LNCAP (cell line): ENCODE data around the gene TP73.

ENCODE experiments used
- TF ChIP-seq, protein P1 (sequence below): fragments of 450-650 bp; IDR thresholded peaks from 2 replicates; pipeline ENCODE4 v1.5.1; 2017; ENCODE audit warnings: mild to moderate bottlenecking

Gene TP73

GRCh38 chr1:3770047-3770765, 117.9 kb downstream of the TP73 start:
- TF ChIP-seq, protein P1, sequence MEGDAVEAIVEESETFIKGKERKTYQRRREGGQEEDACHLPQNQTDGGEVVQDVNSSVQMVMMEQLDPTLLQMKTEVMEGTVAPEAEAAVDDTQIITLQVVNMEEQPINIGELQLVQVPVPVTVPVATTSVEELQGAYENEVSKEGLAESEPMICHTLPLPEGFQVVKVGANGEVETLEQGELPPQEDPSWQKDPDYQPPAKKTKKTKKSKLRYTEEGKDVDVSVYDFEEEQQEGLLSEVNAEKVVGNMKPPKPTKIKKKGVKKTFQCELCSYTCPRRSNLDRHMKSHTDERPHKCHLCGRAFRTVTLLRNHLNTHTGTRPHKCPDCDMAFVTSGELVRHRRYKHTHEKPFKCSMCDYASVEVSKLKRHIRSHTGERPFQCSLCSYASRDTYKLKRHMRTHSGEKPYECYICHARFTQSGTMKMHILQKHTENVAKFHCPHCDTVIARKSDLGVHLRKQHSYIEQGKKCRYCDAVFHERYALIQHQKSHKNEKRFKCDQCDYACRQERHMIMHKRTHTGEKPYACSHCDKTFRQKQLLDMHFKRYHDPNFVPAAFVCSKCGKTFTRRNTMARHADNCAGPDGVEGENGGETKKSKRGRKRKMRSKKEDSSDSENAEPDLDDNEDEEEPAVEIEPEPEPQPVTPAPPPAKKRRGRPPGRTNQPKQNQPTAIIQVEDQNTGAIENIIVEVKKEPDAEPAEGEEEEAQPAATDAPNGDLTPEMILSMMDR = no peak

DNA sequence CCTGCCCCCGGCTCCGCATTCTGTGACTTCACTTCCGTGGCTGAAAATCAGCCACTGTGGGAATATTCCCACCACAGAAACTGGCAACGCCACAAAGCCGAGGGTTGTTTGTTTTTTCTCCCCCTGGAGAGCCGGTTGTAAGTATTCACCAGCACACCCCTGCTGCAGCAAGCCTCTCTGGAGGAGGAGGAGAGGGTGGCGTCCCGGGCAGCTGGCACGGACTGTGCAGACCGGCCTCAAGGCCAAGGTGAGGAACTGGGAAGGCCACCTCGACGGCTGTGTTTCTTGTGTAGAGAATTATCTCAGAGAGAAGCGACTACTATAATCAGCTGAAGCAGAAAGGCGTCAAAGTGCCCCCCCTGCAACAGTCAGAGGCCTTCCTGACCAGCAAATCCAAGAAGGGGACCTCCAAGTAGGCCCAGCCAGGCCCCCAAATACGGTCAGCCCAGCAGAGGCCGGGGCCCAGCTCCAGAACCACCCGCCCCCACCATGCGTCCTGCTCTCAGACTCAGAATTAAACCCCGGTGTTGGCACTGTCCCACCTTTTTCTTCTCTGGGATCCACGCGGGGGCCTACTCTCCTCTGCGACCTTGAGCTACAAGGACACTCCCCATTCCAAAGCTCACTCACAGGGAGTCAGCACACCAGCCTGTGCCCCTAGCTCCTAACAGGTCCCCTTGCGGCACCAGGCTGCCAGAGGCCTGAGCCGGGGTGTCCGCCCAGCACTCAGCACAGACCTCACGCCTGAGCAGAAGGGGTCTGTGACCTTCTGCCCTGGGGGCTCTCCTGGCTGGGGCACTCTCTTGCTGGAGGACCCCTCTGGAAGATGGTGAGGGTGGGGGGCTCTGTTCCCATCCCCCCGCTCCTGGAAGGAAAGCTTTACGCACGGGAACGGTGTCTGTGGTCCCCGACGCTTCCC, 119.1 kb downstream of the TP73 start:
- TF ChIP-seq, protein P1 = no peak

DNA sequence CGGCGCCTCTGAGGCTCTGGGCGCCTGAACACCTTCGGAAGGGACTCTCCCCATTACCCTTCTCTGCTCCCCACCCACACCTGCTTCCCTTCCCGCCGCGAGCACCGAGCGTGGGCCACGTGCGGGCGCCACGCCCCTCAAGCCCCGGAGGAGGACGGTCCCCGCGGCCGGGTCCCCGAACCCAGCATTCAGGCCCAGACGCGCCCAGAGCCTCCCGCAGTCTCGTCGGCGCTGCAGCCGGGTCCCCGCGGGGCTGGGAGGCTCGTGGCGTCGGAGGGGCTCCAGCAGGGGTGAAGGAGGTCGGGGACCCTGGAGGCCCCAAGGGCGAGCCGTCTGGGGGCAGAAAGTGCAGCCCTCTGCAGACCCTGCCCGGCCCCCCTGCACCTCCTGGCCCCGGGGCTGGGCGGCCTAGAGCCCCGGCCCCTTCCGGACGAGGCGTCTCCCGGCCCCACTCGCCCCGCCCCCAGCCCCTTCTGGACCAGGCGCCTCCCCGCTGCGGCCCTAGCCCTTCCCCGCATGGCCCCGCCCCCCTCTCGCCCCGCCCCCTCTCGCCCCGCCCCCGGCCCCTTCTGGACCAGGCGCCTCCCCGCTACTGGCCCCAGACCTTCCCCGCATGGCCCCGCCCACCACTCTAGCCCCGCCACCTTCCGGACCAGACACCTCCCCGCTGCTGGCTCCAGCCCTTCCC, 119.9 kb downstream of the TP73 start:
- TF ChIP-seq, protein P1 = no peak

DNA sequence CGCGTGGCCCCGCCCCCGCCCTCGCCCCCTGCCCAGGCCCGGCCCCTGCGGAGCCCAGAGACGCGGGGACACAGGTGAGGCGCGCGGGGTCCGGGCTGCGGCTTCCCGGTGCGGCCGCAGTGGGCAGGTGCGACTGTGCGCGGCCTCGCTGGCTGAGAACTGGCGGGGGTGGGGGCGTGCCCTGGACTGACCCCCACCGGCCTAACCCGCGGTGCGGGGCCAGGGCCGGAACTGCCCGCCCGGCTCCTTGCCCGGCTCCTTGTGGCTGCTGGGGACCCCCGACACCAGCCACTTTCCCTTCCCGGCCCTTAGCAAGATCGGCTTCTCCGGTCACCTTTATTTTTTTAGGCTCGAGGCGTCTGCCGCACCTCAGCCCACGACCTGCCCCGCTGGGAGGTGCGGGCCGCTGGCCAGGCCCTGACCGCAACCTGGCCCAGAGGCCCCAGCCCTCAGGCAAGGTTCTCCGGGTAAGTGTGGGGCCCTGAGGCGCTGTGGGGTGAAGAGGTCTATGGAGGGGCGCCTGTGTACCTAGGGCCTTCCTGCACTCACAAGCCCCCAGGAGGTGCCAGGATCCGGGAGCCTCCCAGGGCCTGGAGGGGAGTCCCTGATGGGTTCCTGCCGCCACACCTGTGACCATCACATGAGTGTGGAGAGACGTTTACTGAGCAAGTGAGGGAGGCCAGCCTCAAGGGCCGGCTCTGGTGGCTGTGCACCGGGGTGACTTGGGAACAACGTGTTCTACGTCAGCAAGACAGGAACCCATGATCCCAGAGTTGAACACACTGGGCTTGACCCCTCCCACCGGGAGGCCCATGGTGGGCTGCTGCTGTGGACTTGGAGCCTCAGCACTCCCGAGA, 120.6 kb downstream of the TP73 start, which contains the start of gene SMIM1:
SMIM1 (plus strand) TSS at position 35 of the 857 bp plus-strand sequence. CDS start 2,625 bp downstream, outside the sequence.
- TF ChIP-seq, protein P1 = no peak

DNA sequence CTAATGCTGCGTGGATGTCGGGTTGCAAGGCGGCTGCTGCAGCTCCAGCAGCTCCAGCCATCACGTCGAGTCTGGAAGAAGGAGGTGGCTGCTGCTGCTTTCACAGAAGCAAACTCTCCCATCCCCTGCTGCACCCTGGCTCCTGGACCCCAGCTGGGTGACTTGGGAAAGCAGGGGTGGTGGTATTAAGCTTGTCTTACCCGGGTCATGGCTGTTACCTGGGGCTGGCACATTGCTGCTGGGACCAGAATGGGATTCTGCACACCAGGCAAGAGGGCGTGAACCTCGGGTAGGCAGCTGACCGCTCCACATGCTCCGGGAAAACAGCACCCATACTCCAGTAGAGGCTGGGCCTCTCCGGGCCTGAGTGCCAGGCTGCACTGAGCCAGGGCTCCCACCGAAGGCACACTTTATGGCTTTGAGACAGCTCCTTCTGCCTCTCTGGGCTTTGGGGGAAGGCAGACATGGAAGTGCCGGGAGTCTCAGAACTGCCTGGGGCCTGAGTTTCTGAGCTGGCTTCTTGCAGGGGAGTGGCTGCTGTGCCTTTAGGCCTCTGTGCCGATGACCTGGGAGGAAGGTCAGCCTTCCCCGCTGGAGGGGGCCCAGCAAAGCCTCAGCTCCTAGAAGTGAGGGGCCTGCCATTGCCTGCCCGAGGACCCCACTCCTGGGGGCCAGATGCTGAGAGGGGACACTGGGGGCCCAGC, 121.4 kb downstream of the TP73 start:
- TF ChIP-seq, protein P1 = no peak

GRCh38 chr1:3774276-3774945, 122.1 kb downstream of the TP73 start:
- TF ChIP-seq, protein P1 = no peak
